HepG2 (cell line): ENCODE data around the gene PAN2. TPM values are rescaled to one million over a fixed set of nuclear protein-coding genes. Genes with fewer than 3 reads are reported as not detected.

Experiments
- ATAC-seq: fragments of 200-7000 bp; cut with Tn5 transposase; 3 replicates; pipeline ENCODE4 v1.9.1; 2020; ENCODE audit warnings: mild to moderate bottlenecking, moderate library complexity
- BruUV-seq: library from RNA; stranded (reverse); fragments of 400-500 nt; replicated peaks from 2 replicates; lab custom pipeline; 2021; lab: Mats Ljungman, UMichigan
- CTCF ChIA-PET: fragments of 300-600 bp; formaldehyde crosslinking; extraction: SDS; loops from one replicate; lab custom pipeline; 2021; ENCODE audit warnings: low total read pairs, inconsistent platforms, low intra/inter-chr PET ratio; lab: Yijun Ruan, JAX
- POLR2A ChIA-PET: fragments of 350-600 bp; sonication (Branson Sonifier 250); formaldehyde crosslinking; loops from one replicate; lab custom pipeline; 2020; ENCODE audit warnings: antibody characterized with exemption, inconsistent platforms; lab: Yijun Ruan, JAX
- DNase-seq: peaks from one replicate; pipeline ENCODE4 v3.0.0-alpha.2; 2015; ENCODE audit warnings: low spot score
- FAIRE-seq: peaks from 3 replicates; lab custom pipeline; 2011; peaks lifted over from hg19 to GRCh38; lab: Jason Lieb, UNC
- H2AFZ ChIP-seq: one replicate; pipeline ENCODE4 v1.6.1; 2011; ENCODE audit warnings: low read length, inconsistent platforms
- H3K27ac ChIP-seq: fragments of 300-600 bp; 3 replicates; pipeline ENCODE4 v1.8.0; 2011; ENCODE audit warnings: mixed run types, mild to moderate bottlenecking, mixed read lengths, low read length, inconsistent platforms; ENCODE audit not compliant: insufficient read depth; ENCODE audit errors: extremely low read length
- H3K27me3 ChIP-seq, 2 experiments: fragments of 200-600 bp in 1 of 2; 2 replicates in 1 of 2; 3 replicates in 1 of 2; pipeline versions ENCODE4 v1.6.0 to v1.8.0; 2011; ENCODE audit warnings: low read length in 2 of 2, mild to moderate bottlenecking in 2 of 2, moderate library complexity in 2 of 2, inconsistent platforms in 1 of 2; ENCODE audit not compliant: insufficient read depth in 2 of 2, control insufficient read depth in 1 of 2
- H3K36me3 ChIP-seq, 2 experiments: fragments of 200-600 bp in 1 of 2; replicated peaks in 1 of 2; 2 replicates in 1 of 2; 3 replicates in 1 of 2; pipeline versions ENCODE4 v1.5.1 to v1.8.0; 2011; ENCODE audit warnings: low read length in 2 of 2, inconsistent platforms in 1 of 2; ENCODE audit not compliant: insufficient read depth in 2 of 2, control insufficient read depth in 1 of 2
- H3K4me1 ChIP-seq: 2 replicates; pipeline ENCODE4 v1.5.1; 2012; ENCODE audit warnings: low read length, inconsistent platforms; ENCODE audit not compliant: insufficient read depth
- H3K4me2 ChIP-seq: 2 replicates; pipeline ENCODE4 v1.6.0; 2011; ENCODE audit warnings: low read depth, low read length, inconsistent platforms
- H3K4me3 ChIP-seq, 3 experiments: fragments of 200-600 bp in 1 of 3; sonication (generic), shearing (Covaris generic) in 1 of 3; replicated peaks in 1 of 3; 2 replicates each; pipeline ENCODE4 v1.5.1; 2011 to 2016; ENCODE audit warnings: low read length in 3 of 3, inconsistent platforms in 2 of 3, low read depth in 2 of 3, mild to moderate bottlenecking in 2 of 3, control low read depth in 1 of 3, mixed read lengths in 1 of 3; ENCODE audit not compliant: insufficient read depth in 1 of 3
- H3K79me2 ChIP-seq: one replicate; pipeline ENCODE4 v1.6.1; 2011; ENCODE audit warnings: low read length, inconsistent platforms; ENCODE audit not compliant: insufficient read depth
- H3K9ac ChIP-seq: 2 replicates; pipeline ENCODE4 v1.6.0; 2011; ENCODE audit warnings: mild to moderate bottlenecking, low read depth, low read length, inconsistent platforms; ENCODE audit not compliant: insufficient read depth
- H3K9me3 ChIP-seq: 2 replicates; pipeline ENCODE4 v1.5.1; 2012; ENCODE audit warnings: mild to moderate bottlenecking, low read length
- H4K20me1 ChIP-seq: 2 replicates; pipeline ENCODE4 v1.6.0; 2011; ENCODE audit warnings: inconsistent platforms, mild to moderate bottlenecking, low read length, moderate library complexity; ENCODE audit not compliant: insufficient read depth
- AGO2 ChIP-seq: fragments of 200-400 bp; formaldehyde crosslinking; optimal IDR thresholded peaks from 2 replicates; pipeline ENCODE3; 2017; ENCODE audit warnings: mild to moderate bottlenecking, low read depth, low read length, moderate library complexity
- CBX2 ChIP-seq, 2 experiments: fragments of 200-600 bp in 1 of 2; sonication (generic); formaldehyde crosslinking in 1 of 2; IDR thresholded peaks; 2 replicates each; pipeline versions ENCODE4 v1.7.0 to v1.8.1; 2018 to 2022; ENCODE audit warnings: low read depth in 2 of 2, low read length in 1 of 2, mild to moderate bottlenecking in 1 of 2, missing genetic modification reagents in 1 of 2
- ELF1 ChIP-seq: sonication (generic); formaldehyde crosslinking; IDR thresholded peaks from 2 replicates; pipeline ENCODE4 v1.4.0; 2020; ENCODE audit warnings: missing genetic modification reagents
- GATAD2A ChIP-seq: IDR thresholded peaks from 2 replicates; pipeline ENCODE4 v1.6.1; 2016
- NAIF1 ChIP-seq: sonication (generic); formaldehyde crosslinking; IDR thresholded peaks from 2 replicates; pipeline ENCODE4 v1.5.0; 2020; ENCODE audit warnings: mild to moderate bottlenecking, missing genetic modification reagents, borderline replicate concordance
- POLR2G ChIP-seq: fragments of 200-400 bp; formaldehyde crosslinking; IDR thresholded peaks from 2 replicates; pipeline ENCODE4 v1.6.1; 2018; ENCODE audit warnings: mild to moderate bottlenecking, low read depth, low read length, moderate library complexity
- RBM22 ChIP-seq: fragments of 200-400 bp; formaldehyde crosslinking; optimal IDR thresholded peaks from 2 replicates; pipeline ENCODE3; 2017; ENCODE audit warnings: mild to moderate bottlenecking, low read length, moderate library complexity
- ZNF18 ChIP-seq: sonication (generic); formaldehyde crosslinking; IDR thresholded peaks from 2 replicates; pipeline ENCODE4 v1.8.0; 2022; ENCODE audit warnings: mild to moderate bottlenecking, missing genetic modification reagents; ENCODE audit not compliant: insufficient replicate concordance
- ZNF431 ChIP-seq: sonication (generic); formaldehyde crosslinking; IDR thresholded peaks from 2 replicates; pipeline ENCODE4 v1.9.0; 2022; ENCODE audit warnings: missing genetic modification reagents, low read depth, mild to moderate bottlenecking, borderline replicate concordance
- ZNF598 ChIP-seq: sonication (generic); formaldehyde crosslinking; IDR thresholded peaks from 2 replicates; pipeline ENCODE4 v1.5.1; 2020; ENCODE audit warnings: mild to moderate bottlenecking, missing genetic modification reagents, borderline replicate concordance
- WGBS: methylation state at CpG from one replicate; pipeline ENCODE4 v1.1.6; 2017; ENCODE audit warnings: low lambda C conversion rate; 5-methylcytosine and 5-hydroxymethylcytosine counted together
- in situ Hi-C: cut with HindIII; loops from 2 replicates; pipeline ENCODE4 v1.10.0; 2017; ENCODE audit warnings: low pct_unique_long_range_greater_than_20kb; ENCODE audit not compliant: extremely low pct_ligation_motif_present
- intact Hi-C: fragments of 100-400 bp; cut with micrococcal nuclease; formaldehyde crosslinking; loops from one replicate; pipeline ENCODE4 v1.10.0; 2022; ENCODE audit not compliant: unreplicated experiment
- polyA plus RNA-seq, 8 experiments: library from polyadenylated mRNA; depleted of rRNA in 3 of 8; stranded (reverse) in 7 of 8; unstranded in 1 of 8; fragments of >200 nt; fragmentation: Illumina TruSeq in 4 of 8; extraction: Trizol in 4 of 8; gene quantifications; 2 replicates each; pipeline versions ENCODE4 v1.2.1 to v1.2.3, GENCODE V29; 2011 to 2016; ENCODE audit warnings: low read depth in 4 of 8, missing spikeins in 1 of 8, mixed read lengths in 1 of 8; ENCODE audit not compliant: insufficient read depth in 1 of 8
- total RNA-seq, 5 experiments: library from RNA; depleted of rRNA; stranded (reverse); fragments of >200 nt; fragmentation: Illumina TruSeq; extraction: Trizol; gene quantifications; 2 replicates each; pipeline ENCODE4 v1.2.3, GENCODE V29; 2016; ENCODE audit warnings: low read depth in 1 of 5
- TF ChIP-seq, protein P1 (sequence below): sonication (generic); formaldehyde crosslinking; IDR thresholded peaks from 2 replicates; pipeline ENCODE4 v1.4.0; 2020; ENCODE audit warnings: mild to moderate bottlenecking, missing genetic modification reagents

PAN2 gene
- total and polyA plus RNA-seq, 2 of the 13 experiments (the other 11 are each of a cell fraction or from before 2014, with no cell fraction given), result 27.2 to 61.1 TPM

DNA sequence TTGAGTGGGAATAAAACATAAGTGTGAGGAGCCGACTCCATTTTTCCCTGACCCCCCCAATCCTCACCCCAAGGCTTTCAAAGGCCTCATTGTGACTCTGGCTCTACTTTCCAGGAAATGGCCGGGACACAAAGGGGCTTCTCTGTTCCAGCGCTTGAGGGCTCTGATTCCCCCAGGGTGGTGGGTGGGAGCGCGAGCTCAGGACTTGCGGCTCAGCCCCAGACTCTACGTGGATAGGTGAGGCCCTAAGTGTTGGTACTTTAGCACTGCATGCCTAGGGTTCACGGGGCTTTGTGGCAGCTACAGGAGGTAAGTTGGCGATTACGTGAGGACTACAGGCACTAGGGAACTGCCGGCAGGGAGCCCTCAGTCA, 18.6 kb downstream of the PAN2 start (continued):
- TF ChIP-seq ELF1 (CRISPR knock-in tag) (no peak), ZNF431 (CRISPR knock-in tag) (no peak), NAIF1 (CRISPR knock-in tag) (no peak), ZNF598 (CRISPR knock-in tag) (no peak), ZNF18 (CRISPR knock-in tag) (peak; percentile 61), GATAD2A (CRISPR knock-in tag) (no peak)
- TF ChIP-seq, protein P1, sequence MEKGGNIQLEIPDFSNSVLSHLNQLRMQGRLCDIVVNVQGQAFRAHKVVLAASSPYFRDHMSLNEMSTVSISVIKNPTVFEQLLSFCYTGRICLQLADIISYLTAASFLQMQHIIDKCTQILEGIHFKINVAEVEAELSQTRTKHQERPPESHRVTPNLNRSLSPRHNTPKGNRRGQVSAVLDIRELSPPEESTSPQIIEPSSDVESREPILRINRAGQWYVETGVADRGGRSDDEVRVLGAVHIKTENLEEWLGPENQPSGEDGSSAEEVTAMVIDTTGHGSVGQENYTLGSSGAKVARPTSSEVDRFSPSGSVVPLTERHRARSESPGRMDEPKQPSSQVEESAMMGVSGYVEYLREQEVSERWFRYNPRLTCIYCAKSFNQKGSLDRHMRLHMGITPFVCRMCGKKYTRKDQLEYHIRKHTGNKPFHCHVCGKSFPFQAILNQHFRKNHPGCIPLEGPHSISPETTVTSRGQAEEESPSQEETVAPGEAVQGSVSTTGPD (CRISPR knock-in tag), result 0 out of 2 replicates have a peak, but pooled peaks have one; percentile 18

- H3K27ac ChIP-seq, result no peak overlapping the region
- BruUV-seq, result no TSS peak
- DNase-seq (no peak), ATAC-seq (no peak), FAIRE-seq (no peak)
- intact Hi-C loops (no loop called here), in situ Hi-C loops (no loop called here)
- no peaks in the 10 kb centered on the region for H4K20me1 ChIP-seq
- TF ChIP-seq CBX2 (IDR thresholded peaks at IDR 0.05; ENCODE audit: low read depth, low read length) (no peak), CBX2 (CRISPR knock-in tag; IDR thresholded peaks at IDR 0.05; ENCODE audit: low read depth) (no peak), RBM22 (peak; percentile 82), AGO2 (peak; percentile 20), POLR2G (peak; percentile 31; the same call in 1 of the 2 replicates)
- ChIA-PET CTCF (no interaction called here), POLR2A (interaction anchor here (1.1 kb wide), 1 partner anchor 12 kb away, joined by 3 read pairs; no protein-coding TSS in a partner anchor)
- no peaks in the 10 kb centered on the region; a peak in 1 of 5 replicates for H3K27me3 ChIP-seq
- peaks cover 17% of the 10 kb centered on the region for H3K79me2 ChIP-seq
- H3K4me1 ChIP-seq, result peaks cover 12% of the 10 kb centered on the region
- no peak overlapping the region for H3K4me3 ChIP-seq
- peaks cover 12 to 19% of the 10 kb centered on the region in 2 experiments for H3K36me3 ChIP-seq
- no peak overlapping the region for H3K4me2 ChIP-seq
- no peak overlapping the region for H3K9ac ChIP-seq
- no peak overlapping the region for H2AFZ ChIP-seq
- 97% methylated on average over 12 of the region's 12 CpGs for WGBS
- no peaks in the 10 kb centered on the region for H3K9me3 ChIP-seq
These were observed 22.8 kb downstream of the PAN2 start for GRCh38 chr12:56311003-56311402.
